Karpas-422 (cell line): Measurements from ENCODE around the gene GRK5. TPM values are rescaled to one million over a fixed set of nuclear protein-coding genes. Genes with fewer than 3 reads are reported as not detected.

ENCODE experiments used
- DNase-seq: peaks from one replicate; pipeline ENCODE4 v3.0.0-alpha.2; 2015
- H2AFZ ChIP-seq: fragments of 200-600 bp; sonication (generic); 2 replicates; pipeline ENCODE4 v1.6.1; 2014; ENCODE audit warnings: antibody characterized with exemption, low read length, mixed read lengths
- H3K27ac ChIP-seq: fragments of 200-600 bp; sonication (generic); 2 replicates; pipeline ENCODE4 v1.5.1; 2014; ENCODE audit warnings: mild to moderate bottlenecking, low read length, moderate library complexity
- H3K27me3 ChIP-seq: fragments of 200-600 bp; sonication (generic); 2 replicates; pipeline ENCODE4 v1.6.1; 2014; ENCODE audit warnings: low read length, mixed read lengths
- H3K36me3 ChIP-seq: fragments of 200-600 bp; sonication (generic); 2 replicates; pipeline ENCODE4 v1.6.1; 2014; ENCODE audit warnings: low read length, mixed read lengths; ENCODE audit not compliant: insufficient read depth
- H3K4me1 ChIP-seq: fragments of 200-600 bp; sonication (generic); 2 replicates; pipeline ENCODE4 v1.6.1; 2014; ENCODE audit warnings: mild to moderate bottlenecking, low read length, mixed read lengths
- H3K4me2 ChIP-seq: fragments of 200-600 bp; sonication (generic); 2 replicates; pipeline ENCODE4 v1.6.1; 2014; ENCODE audit warnings: low read length, low read depth, mild to moderate bottlenecking; ENCODE audit not compliant: poor library complexity, severe bottlenecking
- H3K4me3 ChIP-seq: fragments of 200-600 bp; sonication (generic); 2 replicates; pipeline ENCODE4 v1.5.1; 2014; ENCODE audit warnings: mild to moderate bottlenecking, antibody characterized with exemption, low read length, mixed read lengths
- H3K79me2 ChIP-seq: fragments of 200-600 bp; sonication (generic); 2 replicates; pipeline ENCODE4 v1.6.1; 2014; ENCODE audit warnings: mild to moderate bottlenecking, low read length, mixed read lengths
- H3K9ac ChIP-seq: fragments of 200-600 bp; sonication (generic); 2 replicates; pipeline ENCODE4 v1.6.0; 2014; ENCODE audit warnings: low read length
- H3K9me2 ChIP-seq: fragments of 200-600 bp; sonication (generic), shearing (Covaris generic); replicated peaks from 2 replicates; pipeline ENCODE4 v1.6.0; 2014; ENCODE audit warnings: mild to moderate bottlenecking, low read length, moderate library complexity; ENCODE audit not compliant: insufficient read depth
- H3K9me3 ChIP-seq: fragments of 300-700, 200-600 bp; sonication (generic); 2 replicates; pipeline ENCODE4 v1.6.1; 2014; ENCODE audit warnings: low read length, mixed read lengths
- H4K20me1 ChIP-seq: fragments of 200-600 bp; sonication (generic); 2 replicates; pipeline ENCODE4 v1.6.1; 2014; ENCODE audit warnings: mild to moderate bottlenecking, antibody characterized with exemption, low read length, low read depth; ENCODE audit not compliant: insufficient read depth
- total RNA-seq: library from RNA; depleted of rRNA; stranded (reverse); fragments of >200 nt; shearing (Covaris generic); gene quantifications from 2 replicates; pipeline ENCODE4 v1.2.3, GENCODE V29; 2014; ENCODE audit warnings: low replicate concordance

Gene GRK5
- total RNA-seq, 1 experiment from 2014 or later: 4.5 TPM

DNA sequence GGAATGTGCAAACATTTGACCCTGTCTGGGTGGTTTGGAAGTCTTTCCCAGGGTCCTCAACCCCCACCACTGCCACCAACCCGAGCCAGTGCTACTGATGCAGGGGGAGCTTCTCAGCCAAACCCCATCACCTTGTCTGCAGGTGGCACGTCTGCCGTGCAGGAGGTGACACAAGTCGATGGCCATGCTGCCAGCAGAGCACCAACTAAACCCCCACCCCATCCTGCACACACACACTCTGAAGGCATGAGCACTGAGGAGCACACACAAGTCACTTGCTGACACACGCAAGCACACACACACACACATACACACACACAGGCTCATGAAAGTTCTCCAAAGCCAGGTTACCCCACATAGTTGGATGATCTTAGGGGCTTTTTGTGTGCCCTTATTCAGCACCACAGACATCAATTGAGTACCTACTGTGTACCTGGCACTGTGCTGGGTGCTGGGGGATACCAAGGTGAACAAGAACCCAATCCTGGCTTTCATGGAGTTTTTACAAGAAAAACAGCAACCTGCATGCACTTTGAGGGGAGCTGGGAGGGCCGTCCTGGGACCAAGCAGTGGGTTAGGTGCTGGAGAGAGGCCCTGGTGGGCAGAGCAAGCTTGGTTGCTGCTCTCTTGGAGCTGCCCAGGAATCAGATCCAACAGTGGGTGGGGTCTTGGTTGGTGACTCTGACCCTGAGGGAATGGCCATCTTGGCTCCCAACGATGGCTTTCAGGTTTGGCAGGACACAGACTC lies 216.3 kb downstream of the GRK5 start:
- Histone ChIP-seq H3K27ac (no peak overlapping the region), H3K36me3 (peaks cover 13% of the 10 kb centered on the region), H3K9me3 (no peaks in the 10 kb centered on the region), H3K4me3 (no peak overlapping the region), H2AFZ (no peak overlapping the region), H3K4me1 (no peaks in the 10 kb centered on the region), H3K79me2 (no peaks in the 10 kb centered on the region), H4K20me1 (no peaks in the 10 kb centered on the region), H3K27me3 (no peaks in the 10 kb centered on the region), H3K9ac (no peak overlapping the region), H3K4me2 (no peak overlapping the region), H3K9me2 (no peaks in the 10 kb centered on the region)
- no peak for DNase-seq

DNA sequence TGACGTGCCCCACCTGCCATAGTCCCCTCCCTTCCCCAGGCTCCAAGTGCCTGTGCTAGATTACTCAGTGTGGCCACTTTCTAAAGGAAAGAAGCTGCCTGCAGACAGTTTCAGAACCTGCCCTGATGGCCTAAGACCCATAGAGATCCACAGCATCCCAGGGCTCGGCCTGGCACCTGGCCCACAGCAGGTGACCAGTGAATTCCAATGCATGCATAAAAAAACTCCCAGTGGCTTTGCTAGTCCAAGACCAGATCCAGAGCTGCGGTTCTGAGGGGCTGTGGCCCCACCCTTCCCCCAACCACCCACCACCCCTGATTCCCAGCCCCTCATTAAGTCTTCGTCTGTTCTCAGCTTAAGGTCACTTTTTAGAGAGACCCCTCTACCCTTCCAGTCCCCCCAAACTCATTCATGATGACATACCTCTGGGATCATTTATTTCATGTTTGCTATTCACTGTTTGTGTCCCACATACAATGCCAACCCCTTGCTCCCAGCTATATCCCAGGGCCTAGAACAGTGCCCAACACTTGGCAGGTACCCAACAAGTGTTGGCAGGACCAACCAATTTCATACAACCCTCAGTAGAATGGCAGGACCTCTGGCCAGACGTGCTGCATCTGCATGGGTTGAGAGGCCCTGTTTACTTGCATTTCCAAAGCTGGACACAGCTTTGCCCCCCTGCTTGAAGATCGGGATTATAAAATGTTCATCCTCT lies 217.0 kb downstream of the GRK5 start:
- Histone ChIP-seq H3K79me2 (no peaks in the 10 kb centered on the region), H3K9ac (no peak overlapping the region), H3K4me3 (no peak overlapping the region), H3K27ac (no peak overlapping the region), H2AFZ (no peak overlapping the region), H4K20me1 (no peaks in the 10 kb centered on the region), H3K4me1 (no peaks in the 10 kb centered on the region), H3K9me2 (no peaks in the 10 kb centered on the region), H3K36me3 (peaks cover 13% of the 10 kb centered on the region), H3K9me3 (no peaks in the 10 kb centered on the region), H3K4me2 (no peak overlapping the region), H3K27me3 (no peaks in the 10 kb centered on the region)
- no peak for DNase-seq

GRCh38 chr10:119425102-119425880 lies 217.9 kb downstream of the GRK5 start:
- H3K9me2 ChIP-seq: no peaks in the 10 kb centered on the region
- no peak for DNase-seq
- H3K27ac ChIP-seq: no peak overlapping the region
- H3K4me3 ChIP-seq: no peak overlapping the region
- no peak overlapping the region for H3K4me2 ChIP-seq
- H3K36me3 ChIP-seq: peaks cover 13% of the 10 kb centered on the region
- no peak overlapping the region for H3K9ac ChIP-seq
- H4K20me1 ChIP-seq: no peaks in the 10 kb centered on the region
- no peaks in the 10 kb centered on the region for H3K4me1 ChIP-seq
- H3K79me2 ChIP-seq: no peaks in the 10 kb centered on the region
- H3K9me3 ChIP-seq: no peaks in the 10 kb centered on the region
- H2AFZ ChIP-seq: no peak overlapping the region
- H3K27me3 ChIP-seq: no peaks in the 10 kb centered on the region

DNA sequence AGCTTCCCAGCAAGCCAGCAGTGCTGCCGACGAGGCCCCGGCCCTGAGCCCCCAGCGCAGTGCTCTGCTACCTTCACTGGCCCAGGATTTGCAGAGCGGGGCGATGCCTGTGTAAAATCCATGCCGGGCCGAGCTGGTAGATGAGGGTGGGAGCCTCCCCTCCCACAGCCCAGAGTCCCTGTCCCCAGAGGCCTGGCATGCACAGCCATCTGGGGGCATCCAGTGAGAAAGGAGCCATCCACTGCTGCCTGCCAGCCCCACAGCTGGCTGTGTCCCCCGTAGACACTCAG lies 218.5 kb downstream of the GRK5 start:
- no peak overlapping the region for H3K4me3 ChIP-seq
- DNase-seq: no peak
- no peaks in the 10 kb centered on the region for H3K4me1 ChIP-seq
- H3K27me3 ChIP-seq: no peaks in the 10 kb centered on the region
- no peak overlapping the region for H3K4me2 ChIP-seq
- H2AFZ ChIP-seq: no peak overlapping the region
- no peaks in the 10 kb centered on the region for H3K9me3 ChIP-seq
- H3K79me2 ChIP-seq: no peaks in the 10 kb centered on the region
- no peaks in the 10 kb centered on the region for H3K9me2 ChIP-seq
- H3K9ac ChIP-seq: no peak overlapping the region
- no peak overlapping the region for H3K27ac ChIP-seq
- H4K20me1 ChIP-seq: no peaks in the 10 kb centered on the region
- H3K36me3 ChIP-seq: peaks cover 13% of the 10 kb centered on the region

DNA sequence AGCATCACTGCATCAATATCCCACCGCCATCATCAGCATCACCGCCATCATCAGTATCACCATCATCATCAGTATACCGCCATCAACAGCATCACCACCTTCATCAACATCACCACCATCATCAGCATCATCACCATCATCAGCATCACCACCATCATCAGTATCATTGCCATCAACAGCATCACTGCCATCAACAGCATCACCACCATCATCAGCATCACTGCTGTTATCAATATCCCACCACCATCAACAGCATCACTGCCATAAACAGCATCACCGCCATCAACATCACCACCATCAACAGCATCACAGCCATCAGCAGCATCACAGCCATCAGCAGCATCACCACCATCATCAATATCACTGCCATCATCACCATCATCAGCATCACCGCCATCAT lies 219.3 kb downstream of the GRK5 start:
- no peak overlapping the region for H2AFZ ChIP-seq
- no peak overlapping the region for H3K9ac ChIP-seq
- no peaks in the 10 kb centered on the region for H3K4me1 ChIP-seq
- no peak overlapping the region for H3K4me3 ChIP-seq
- DNase-seq: no peak
- H4K20me1 ChIP-seq: no peaks in the 10 kb centered on the region
- H3K27me3 ChIP-seq: no peaks in the 10 kb centered on the region
- no peak overlapping the region for H3K4me2 ChIP-seq
- no peaks in the 10 kb centered on the region for H3K9me3 ChIP-seq
- no peaks in the 10 kb centered on the region for H3K79me2 ChIP-seq
- no peaks in the 10 kb centered on the region for H3K9me2 ChIP-seq
- H3K27ac ChIP-seq: no peak overlapping the region
- peaks cover 13% of the 10 kb centered on the region for H3K36me3 ChIP-seq

GRCh38 chr10:119427263-119427864 lies 220.0 kb downstream of the GRK5 start:
- no peak overlapping the region for H2AFZ ChIP-seq
- no peak for DNase-seq
- H3K79me2 ChIP-seq: no peaks in the 10 kb centered on the region
- no peaks in the 10 kb centered on the region for H3K9me3 ChIP-seq
- H3K9ac ChIP-seq: no peak overlapping the region
- H3K9me2 ChIP-seq: no peaks in the 10 kb centered on the region
- H3K4me1 ChIP-seq: no peaks in the 10 kb centered on the region
- no peak overlapping the region for H3K27ac ChIP-seq
- H3K4me2 ChIP-seq: no peak overlapping the region
- no peaks in the 10 kb centered on the region for H4K20me1 ChIP-seq
- no peaks in the 10 kb centered on the region for H3K27me3 ChIP-seq
- peaks cover 13% of the 10 kb centered on the region for H3K36me3 ChIP-seq
- H3K4me3 ChIP-seq: no peak overlapping the region

GRCh38 chr10:119428789-119429188 lies 221.4 kb downstream of the GRK5 start:
- Histone ChIP-seq H3K27me3 (no peaks in the 10 kb centered on the region), H3K27ac (no peak overlapping the region), H3K4me2 (no peak overlapping the region), H3K4me1 (no peaks in the 10 kb centered on the region), H3K79me2 (no peaks in the 10 kb centered on the region), H3K9me3 (peaks cover 4% of the 10 kb centered on the region; the same call in 1 of the 2 replicates), H3K4me3 (no peak overlapping the region), H3K36me3 (peaks cover 13% of the 10 kb centered on the region), H3K9ac (no peak overlapping the region), H4K20me1 (no peaks in the 10 kb centered on the region), H2AFZ (no peak overlapping the region), H3K9me2 (no peaks in the 10 kb centered on the region)
- no peak for DNase-seq

DNA sequence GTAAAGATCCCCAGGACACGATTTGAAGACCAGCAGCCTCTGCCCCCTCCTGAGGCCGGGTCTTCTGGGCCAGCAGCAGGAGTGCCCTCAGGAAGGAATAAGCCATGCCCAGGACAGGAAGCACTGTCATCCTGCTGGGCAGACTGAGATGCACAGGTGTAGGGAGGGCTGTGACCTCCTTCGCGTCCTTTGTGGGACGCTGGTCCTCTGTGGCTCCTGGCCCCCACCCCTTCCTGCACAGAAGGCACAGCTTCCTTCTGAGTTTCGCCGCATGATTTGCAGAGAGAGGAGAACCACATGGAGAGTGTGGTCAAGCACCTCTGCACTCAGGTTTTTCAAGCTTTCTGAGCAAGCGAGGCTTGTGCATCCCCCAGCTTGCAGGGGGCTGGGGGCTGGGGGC lies 222.4 kb downstream of the GRK5 start:
- Histone ChIP-seq H3K79me2 (no peaks in the 10 kb centered on the region), H3K27ac (no peak overlapping the region), H3K36me3 (peaks cover 13% of the 10 kb centered on the region), H3K9me3 (peaks cover 4% of the 10 kb centered on the region; the same call in 1 of the 2 replicates), H4K20me1 (no peaks in the 10 kb centered on the region), H3K9me2 (no peaks in the 10 kb centered on the region), H3K9ac (no peak overlapping the region), H2AFZ (no peak overlapping the region), H3K27me3 (no peaks in the 10 kb centered on the region), H3K4me2 (no peak overlapping the region), H3K4me1 (no peaks in the 10 kb centered on the region), H3K4me3 (no peak overlapping the region)
- DNase-seq: no peak
